GM12878 (cell line): Measurements from ENCODE around the gene PRKN. TPM values are rescaled to one million over a fixed set of nuclear protein-coding genes. Genes with fewer than 3 reads are reported as not detected.

ENCODE experiments used
- ATAC-seq: fragments of 200-7000 bp; cut with Tn5 transposase; 3 replicates; pipeline ENCODE4 v1.9.1; 2020; ENCODE audit warnings: mild to moderate bottlenecking, moderate library complexity
- BruUV-seq: library from RNA; stranded (reverse); fragments of 400-500 nt; replicated peaks from 2 replicates; lab custom pipeline; 2021; lab: Mats Ljungman, UMichigan
- CTCF ChIA-PET: fragments of 300-600 bp; sonication (Branson Sonifier 250); formaldehyde crosslinking; extraction: SDS; loops from one replicate; lab custom pipeline; 2021; ENCODE audit warnings: inconsistent platforms; lab: Yijun Ruan, JAX
- POLR2A ChIA-PET: fragments of 350-600 bp; formaldehyde crosslinking; extraction: SDS; loops from one replicate; lab custom pipeline; 2021; ENCODE audit warnings: inconsistent platforms; lab: Charles Lee
- RAD21 ChIA-PET: fragments of 300-600 bp; sonication (Branson Sonifier 250); formaldehyde crosslinking; loops from one replicate; lab custom pipeline; 2023; ENCODE audit warnings: antibody characterized with exemption; ENCODE audit not compliant: unreplicated experiment; lab: Charles Lee
- SMC1A ChIA-PET: fragments of 300-600 bp; sonication (Branson Sonifier 250); formaldehyde crosslinking; loops from one replicate; lab custom pipeline; 2023; ENCODE audit not compliant: unreplicated experiment, uncharacterized antibody; lab: Charles Lee
- DNase-seq: peaks from one replicate; pipeline ENCODE4 v3.0.0-alpha.2; 2011; ENCODE audit warnings: low read depth, low spot score
- FAIRE-seq: peaks from 3 replicates; lab custom pipeline; 2011; peaks lifted over from hg19 to GRCh38; lab: Jason Lieb, UNC
- H2AFZ ChIP-seq: 2 replicates; pipeline ENCODE4 v1.6.0; 2011; ENCODE audit warnings: low read depth, low read length, control low read depth; ENCODE audit not compliant: control insufficient read depth
- H3K27ac ChIP-seq: 2 replicates; pipeline ENCODE4 v1.5.1; 2011; ENCODE audit warnings: control low read depth; ENCODE audit not compliant: control insufficient read depth, insufficient read depth
- H3K27me3 ChIP-seq, 2 experiments: replicated peaks in 1 of 2; 2 replicates each; pipeline versions ENCODE4 v1.6.0 to v1.6.1; 2011; ENCODE audit warnings: low read length in 1 of 2; ENCODE audit not compliant: control insufficient read depth in 2 of 2, insufficient read depth in 2 of 2
- H3K36me3 ChIP-seq, 2 experiments: 2 replicates each; pipeline ENCODE4 v1.5.1; 2011; ENCODE audit warnings: low read length in 1 of 2; ENCODE audit not compliant: control insufficient read depth in 2 of 2, insufficient read depth in 2 of 2
- H3K4me1 ChIP-seq: 2 replicates; pipeline ENCODE4 v1.6.1; 2011; ENCODE audit warnings: mild to moderate bottlenecking, low read length, moderate library complexity, mixed read lengths; ENCODE audit not compliant: control insufficient read depth, insufficient read depth
- H3K4me2 ChIP-seq: 2 replicates; pipeline ENCODE4 v1.6.0; 2011; ENCODE audit warnings: control low read depth; ENCODE audit not compliant: control insufficient read depth, insufficient read depth
- H3K4me3 ChIP-seq: fragments of 200-600 bp; sonication (generic); 2 replicates; pipeline ENCODE4 v1.5.1; 2016
- H3K79me2 ChIP-seq: 2 replicates; pipeline ENCODE4 v1.6.0; 2011; ENCODE audit warnings: low read length; ENCODE audit not compliant: control insufficient read depth, insufficient read depth
- H3K9ac ChIP-seq: 2 replicates; pipeline ENCODE4 v1.8.0; 2011; ENCODE audit warnings: low read length, control low read depth, mixed read lengths; ENCODE audit not compliant: control insufficient read depth, insufficient read depth
- H3K9me3 ChIP-seq: replicated peaks from 3 replicates; pipeline ENCODE4 v1.5.1; 2011; ENCODE audit warnings: mild to moderate bottlenecking, low read length; ENCODE audit not compliant: control insufficient read depth, insufficient read depth
- H4K20me1 ChIP-seq: 2 replicates; pipeline ENCODE4 v1.6.0; 2011; ENCODE audit not compliant: control insufficient read depth, insufficient read depth
- HCFC1 ChIP-seq: fragments of 150-350 bp; IDR thresholded peaks from 2 replicates; pipeline ENCODE4 v1.6.1; 2014; ENCODE audit warnings: low read length
- IRF4 ChIP-seq: IDR thresholded peaks from 2 replicates; pipeline ENCODE4 v1.6.1; 2011; ENCODE audit warnings: low read depth, low read length
- MYC ChIP-seq: IDR thresholded peaks from 2 replicates; pipeline ENCODE4 v1.6.1; 2011; ENCODE audit warnings: mild to moderate bottlenecking, low read length, moderate library complexity, inconsistent platforms; ENCODE audit not compliant: insufficient read depth, insufficient replicate concordance, insufficient read length, severe bottlenecking
- SIX5 ChIP-seq: IDR thresholded peaks from 2 replicates; pipeline ENCODE4 v1.6.1; 2011; ENCODE audit warnings: mild to moderate bottlenecking, low read depth, low read length, moderate library complexity; ENCODE audit not compliant: severe bottlenecking
- SREBF1 ChIP-seq: IDR thresholded peaks from 2 replicates; pipeline ENCODE4 v1.6.1; 2012; ENCODE audit warnings: mild to moderate bottlenecking, low read length
- WGBS: methylation state at CpG from one replicate; pipeline ENCODE4 v1.1.6; 2016; ENCODE audit warnings: low lambda C conversion rate; ENCODE audit not compliant: insufficient replicate concordance, insufficient coverage; ENCODE audit errors: missing lambda C conversion rate; 5-methylcytosine and 5-hydroxymethylcytosine counted together
- in situ Hi-C: fragments of 300-500 bp; cut with MboI; formaldehyde crosslinking; loops from 9 replicates; pipeline ENCODE4 v1.14.3; 2018; ENCODE audit warnings: mixed read lengths
- intact Hi-C: fragments of 100-400 bp; cut with micrococcal nuclease; formaldehyde crosslinking; loops from one replicate; pipeline ENCODE4 v1.14.2; 2022; ENCODE audit not compliant: unreplicated experiment
- polyA plus RNA-seq, 11 experiments: library from polyadenylated mRNA; depleted of rRNA in 4 of 11; unstranded in 6 of 11; stranded (reverse) in 5 of 11; fragments of >200 nt; fragmentation: Nextera tagmentation in 4 of 11; fragmentation: Illumina TruSeq in 1 of 11; extraction: Ambion mirVana in 4 of 11; extraction: Trizol in 1 of 11; gene quantifications; 1 replicate in 1 of 11; 2 replicates in 10 of 11; pipeline versions ENCODE4 v1.2.1 to v1.2.3, GENCODE V29; 2011 to 2016; ENCODE audit warnings: inconsistent platforms in 2 of 11, missing spikeins in 2 of 11, low read depth in 1 of 11
- total RNA-seq, 4 experiments: library from RNA; depleted of rRNA in 3 of 4; stranded (reverse); fragments of >200 nt in 3 of 4; fragmentation: Illumina TruSeq in 1 of 4; extraction: Trizol in 1 of 4; gene quantifications; 2 replicates each; pipeline versions ENCODE4 v1.2.1 to v1.2.3, GENCODE V29; 2013 to 2021
- TF ChIP-seq, protein P1 (sequence below): fragments of 450-650 bp; IDR thresholded peaks from 2 replicates; pipeline ENCODE4 v1.6.1; 2018; ENCODE audit warnings: borderline replicate concordance, mild to moderate bottlenecking; ENCODE audit not compliant: partially characterized antibody
- TF ChIP-seq, protein P2 (sequence below): IDR thresholded peaks from 2 replicates; pipeline ENCODE4 v1.6.1; 2012; ENCODE audit warnings: low read depth, low read length, improper control_type of control experiment

Gene PRKN
- total and polyA plus RNA-seq, 10 of the 15 experiments (the other 5 are each of a cell fraction or from before 2014, with no cell fraction given): 0.06 to 0.09 TPM; not detected in 8

- no peaks in the 10 kb centered on the region for H3K9me3 ChIP-seq
- no peak overlapping the region for H3K4me2 ChIP-seq
- no peaks in the 10 kb centered on the region for H4K20me1 ChIP-seq
- intact Hi-C loops (no loop called here), in situ Hi-C loops (no loop called here)
- SMC1A ChIA-PET: no interaction called here
- H2AFZ ChIP-seq: no peak overlapping the region
- H3K9ac ChIP-seq: no peak overlapping the region
- BruUV-seq: no TSS peak
- RAD21 ChIA-PET: no interaction called here
- POLR2A ChIA-PET: no interaction called here
- CTCF ChIA-PET: no interaction called here
- H3K79me2 ChIP-seq: no peaks in the 10 kb centered on the region
- no peaks in the 10 kb centered on the region for H3K4me1 ChIP-seq
- 43% methylated on average over 6 of the region's 6 CpGs for WGBS
- FAIRE-seq (no peak), DNase-seq (no peak), ATAC-seq (no peak)
- TF ChIP-seq, protein P1, sequence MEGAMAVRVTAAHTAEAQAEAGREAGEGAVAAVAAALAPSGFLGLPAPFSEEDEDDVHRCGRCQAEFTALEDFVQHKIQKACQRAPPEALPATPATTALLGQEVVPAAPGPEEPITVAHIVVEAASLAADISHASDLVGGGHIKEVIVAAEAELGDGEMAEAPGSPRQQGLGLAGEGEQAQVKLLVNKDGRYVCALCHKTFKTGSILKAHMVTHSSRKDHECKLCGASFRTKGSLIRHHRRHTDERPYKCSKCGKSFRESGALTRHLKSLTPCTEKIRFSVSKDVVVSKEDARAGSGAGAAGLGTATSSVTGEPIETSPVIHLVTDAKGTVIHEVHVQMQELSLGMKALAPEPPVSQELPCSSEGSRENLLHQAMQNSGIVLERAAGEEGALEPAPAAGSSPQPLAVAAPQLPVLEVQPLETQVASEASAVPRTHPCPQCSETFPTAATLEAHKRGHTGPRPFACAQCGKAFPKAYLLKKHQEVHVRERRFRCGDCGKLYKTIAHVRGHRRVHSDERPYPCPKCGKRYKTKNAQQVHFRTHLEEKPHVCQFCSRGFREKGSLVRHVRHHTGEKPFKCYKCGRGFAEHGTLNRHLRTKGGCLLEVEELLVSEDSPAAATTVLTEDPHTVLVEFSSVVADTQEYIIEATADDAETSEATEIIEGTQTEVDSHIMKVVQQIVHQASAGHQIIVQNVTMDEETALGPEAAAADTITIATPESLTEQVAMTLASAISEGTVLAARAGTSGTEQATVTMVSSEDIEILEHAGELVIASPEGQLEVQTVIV: no peak
- TF ChIP-seq IRF4: no peak
- TF ChIP-seq SIX5: no peak
- TF ChIP-seq MYC: no peak
- no peak for TF ChIP-seq HCFC1
- TF ChIP-seq, protein P2, sequence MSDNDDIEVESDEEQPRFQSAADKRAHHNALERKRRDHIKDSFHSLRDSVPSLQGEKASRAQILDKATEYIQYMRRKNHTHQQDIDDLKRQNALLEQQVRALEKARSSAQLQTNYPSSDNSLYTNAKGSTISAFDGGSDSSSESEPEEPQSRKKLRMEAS: no peak
- no peak for TF ChIP-seq SREBF1
- H3K27me3 ChIP-seq: no peaks in the 10 kb centered on the region
- H3K36me3 ChIP-seq: no peaks in the 10 kb centered on the region
- no peak overlapping the region for H3K4me3 ChIP-seq
- no peak overlapping the region for H3K27ac ChIP-seq
Measured at GRCh38 chr6:161673026-161673425, 1054.5 kb downstream of the PRKN start.
